DND-41 (cell line): Measurements from ENCODE around the gene YARS1.

Experiments
- ATAC-seq: fragments of 200-7000 bp; cut with Tn5 transposase; 3 replicates; pipeline ENCODE4 v1.9.1; 2021; ENCODE audit warnings: low read depth; ENCODE audit not compliant: insufficient read depth
- DNase-seq: peaks from one replicate; pipeline ENCODE4 v3.0.0-alpha.2; 2020
- H2AFZ ChIP-seq: 2 replicates; pipeline ENCODE4 v1.6.0; 2012; ENCODE audit warnings: low read depth, low read length
- H3K27ac ChIP-seq: 2 replicates; pipeline ENCODE4 v1.5.1; 2012; ENCODE audit warnings: low read length, inconsistent platforms
- H3K27me3 ChIP-seq: fragments of 200-600 bp; sonication (generic); 2 replicates; pipeline ENCODE4 v1.6.0; 2012; ENCODE audit warnings: low read length, mild to moderate bottlenecking, inconsistent platforms; ENCODE audit not compliant: insufficient read depth, poor library complexity
- H3K36me3 ChIP-seq: 2 replicates; pipeline ENCODE4 v1.5.1; 2012; ENCODE audit warnings: low read length, inconsistent platforms; ENCODE audit not compliant: insufficient read depth
- H3K4me1 ChIP-seq: 2 replicates; pipeline ENCODE4 v1.5.1; 2012; ENCODE audit warnings: mild to moderate bottlenecking, low read length; ENCODE audit not compliant: insufficient read depth
- H3K4me2 ChIP-seq: 2 replicates; pipeline ENCODE4 v1.6.0; 2012; ENCODE audit warnings: mild to moderate bottlenecking, moderate library complexity, low read length, inconsistent platforms; ENCODE audit not compliant: insufficient read depth
- H3K4me3 ChIP-seq, 2 experiments: fragments of 200-600 bp in 1 of 2; shearing (Covaris generic) in 1 of 2; 2 replicates each; pipeline ENCODE4 v1.5.1; 2012 to 2016; ENCODE audit warnings: inconsistent platforms in 2 of 2, low read length in 2 of 2, mild to moderate bottlenecking in 2 of 2, low read depth in 1 of 2, moderate library complexity in 1 of 2
- H3K79me2 ChIP-seq: 2 replicates; pipeline ENCODE4 v1.6.0; 2012; ENCODE audit warnings: low read length, inconsistent platforms; ENCODE audit not compliant: insufficient read depth
- H3K9ac ChIP-seq: 2 replicates; pipeline ENCODE4 v1.6.0; 2012; ENCODE audit warnings: low read depth, mild to moderate bottlenecking, inconsistent platforms, low read length, moderate library complexity
- H3K9me3 ChIP-seq: 2 replicates; pipeline ENCODE4 v1.5.1; 2012; ENCODE audit warnings: low read length, moderate library complexity, mild to moderate bottlenecking, inconsistent platforms; ENCODE audit not compliant: insufficient read depth, severe bottlenecking
- H4K20me1 ChIP-seq: 2 replicates; pipeline ENCODE4 v1.6.0; 2012; ENCODE audit warnings: low read length; ENCODE audit not compliant: insufficient read depth
- CTCF ChIP-seq: IDR thresholded peaks from 2 replicates; pipeline ENCODE4 v1.5.1; 2012; ENCODE audit warnings: borderline replicate concordance, low read length, moderate library complexity, mild to moderate bottlenecking; ENCODE audit not compliant: poor library complexity, severe bottlenecking; ENCODE audit errors: extremely low read depth
- EZH2 ChIP-seq: IDR thresholded peaks from 3 replicates; pipeline ENCODE4 v1.6.1; 2012; ENCODE audit warnings: borderline replicate concordance, low read depth, mild to moderate bottlenecking, moderate library complexity, low read length, inconsistent platforms; ENCODE audit not compliant: severe bottlenecking

The YARS1 gene

GRCh38 chr1:32813941-32814739 is 3.0 kb downstream of the YARS1 start:
- ATAC-seq (no peak), DNase-seq (no peak)
- no peaks in the 10 kb centered on the region for H3K27me3 ChIP-seq
- peak overlapping the region; percentile 81; the same call in 1 of the 2 replicates for H3K4me2 ChIP-seq
- H3K4me1 ChIP-seq: peaks cover 51% of the 10 kb centered on the region
- peaks cover 68% of the 10 kb centered on the region for H3K36me3 ChIP-seq
- peak overlapping the region in 1 of 2 experiments; percentile 65; a peak in 2 of 4 replicates for H3K4me3 ChIP-seq
- no peak overlapping the region for H2AFZ ChIP-seq
- H4K20me1 ChIP-seq: peaks cover 55% of the 10 kb centered on the region
- TF ChIP-seq EZH2: no peak
- TF ChIP-seq CTCF: no peak
- H3K9me3 ChIP-seq: no peaks in the 10 kb centered on the region
- peaks cover 97% of the 10 kb centered on the region for H3K79me2 ChIP-seq
- peak overlapping the region; percentile 99; the same call in 1 of the 2 replicates for H3K9ac ChIP-seq
- no peak overlapping the region for H3K27ac ChIP-seq

DNA sequence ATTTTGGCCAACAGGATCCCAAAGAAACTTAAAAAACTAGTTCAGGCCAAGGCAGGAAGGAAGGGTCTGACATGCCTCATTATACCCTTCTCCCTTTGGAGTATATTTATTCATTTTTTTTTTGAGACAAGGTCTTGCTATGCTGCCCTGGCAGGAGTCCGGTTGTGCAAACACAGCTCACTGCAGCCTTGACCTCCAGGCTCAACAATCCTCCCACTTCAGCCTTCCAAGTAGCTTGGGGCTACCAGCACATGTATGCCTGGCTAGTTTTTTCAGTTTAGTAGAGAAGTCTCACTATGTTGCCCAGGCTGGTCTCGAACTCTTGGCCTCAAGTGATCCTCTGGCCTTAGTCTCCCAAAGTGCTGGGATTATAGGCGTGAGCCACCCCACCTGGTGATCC is 5.2 kb downstream of the YARS1 start:
- Histone ChIP-seq H2AFZ (no peak overlapping the region), H3K4me2 (peak overlapping the region; percentile 0; the same call in 1 of the 2 replicates), H3K9ac (no peak overlapping the region), H3K4me1 (peaks cover 43% of the 10 kb centered on the region), H3K4me3 (no peak overlapping the region), H4K20me1 (peaks cover 63% of the 10 kb centered on the region), H3K36me3 (peaks cover 90% of the 10 kb centered on the region), H3K79me2 (peaks cover 99% of the 10 kb centered on the region), H3K27ac (no peak overlapping the region), H3K27me3 (no peaks in the 10 kb centered on the region), H3K9me3 (no peaks in the 10 kb centered on the region)
- no peak for TF ChIP-seq EZH2
- ATAC-seq (no peak), DNase-seq (no peak)

DNA sequence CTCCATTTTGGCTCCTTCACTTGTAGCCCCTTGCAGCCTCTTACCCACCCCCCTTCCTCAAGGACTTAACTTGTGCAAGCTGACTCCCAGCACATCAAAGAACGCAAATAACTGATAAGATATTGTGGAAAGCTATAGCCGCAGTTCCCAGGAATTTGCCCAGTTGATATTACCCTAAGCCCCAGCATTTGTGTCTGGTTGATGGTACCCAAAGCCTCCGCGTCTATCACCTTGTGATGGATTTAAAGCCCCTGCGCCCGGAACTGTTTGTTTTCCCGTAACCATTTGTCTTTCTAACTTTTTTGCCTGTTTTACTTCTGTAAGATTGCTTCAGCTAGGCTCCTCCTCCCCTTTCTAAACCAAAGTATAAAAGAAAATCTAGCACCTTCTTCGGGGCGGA is 5.9 kb downstream of the YARS1 start:
- no peak for DNase-seq
- ATAC-seq: no peak
- Histone ChIP-seq H3K9ac (no peak overlapping the region), H3K4me2 (no peak overlapping the region), H3K79me2 (peaks cover 99% of the 10 kb centered on the region), H2AFZ (no peak overlapping the region), H3K27me3 (no peaks in the 10 kb centered on the region), H3K4me1 (peaks cover 43% of the 10 kb centered on the region), H3K36me3 (peaks cover 93% of the 10 kb centered on the region), H3K4me3 (no peak overlapping the region), H3K27ac (no peak overlapping the region), H3K9me3 (no peaks in the 10 kb centered on the region), H4K20me1 (peaks cover 68% of the 10 kb centered on the region)
- TF ChIP-seq EZH2: no peak
- TF ChIP-seq CTCF: no peak

- peaks cover 39% of the 10 kb centered on the region for H3K4me1 ChIP-seq
- H2AFZ ChIP-seq: no peak overlapping the region
- H3K4me2 ChIP-seq: no peak overlapping the region
- peaks cover 96% of the 10 kb centered on the region for H3K36me3 ChIP-seq
- no peaks in the 10 kb centered on the region for H3K9me3 ChIP-seq
- peaks cover 97% of the 10 kb centered on the region for H3K79me2 ChIP-seq
- no peak for DNase-seq
- H3K27me3 ChIP-seq: no peaks in the 10 kb centered on the region
- TF ChIP-seq EZH2 (no peak), CTCF (no peak)
- no peak overlapping the region for H3K9ac ChIP-seq
- H3K4me3 ChIP-seq: no peak overlapping the region
- H4K20me1 ChIP-seq: peaks cover 69% of the 10 kb centered on the region
- no peak overlapping the region for H3K27ac ChIP-seq
- ATAC-seq: no peak
Observed at GRCh38 chr1:32810358-32810757, 6.8 kb downstream of the YARS1 start.
